Breast epithelium (tissue), 4 donors: ENCODE results near the gene POLR3H. TPM values are rescaled to one million over a fixed set of nuclear protein-coding genes. Genes with fewer than 3 reads are reported as not detected.

ENCODE experiments used
- DNase-seq, 2 donors: peaks; one replicate each; pipeline ENCODE4 v3.0.0-alpha.2; 2019; ENCODE audit warnings: low spot score in 2 of 2
- H3K27ac ChIP-seq, 2 donors: fragments of 200-600 bp; sonication (generic) in 1 of 2; one replicate each; pipeline ENCODE4 v1.5.1; 2016 to 2019; ENCODE audit warnings: mild to moderate bottlenecking in 1 of 2
- H3K27me3 ChIP-seq, 2 donors: fragments of 200-600 bp; sonication (generic) in 1 of 2; one replicate each; pipeline versions ENCODE4 v1.5.1 to v1.6.0; 2017 to 2019; ENCODE audit warnings: control low read depth in 1 of 2, mild to moderate bottlenecking in 1 of 2
- H3K36me3 ChIP-seq: fragments of 200-600 bp; one replicate; pipeline ENCODE4 v1.5.1; 2019
- H3K4me1 ChIP-seq, 2 donors: fragments of 200-600 bp; sonication (generic); one replicate each; pipeline ENCODE4 v1.5.1; 2016 to 2019; ENCODE audit warnings: control low read depth in 1 of 2
- H3K4me3 ChIP-seq, 3 donors: fragments of 200-600 bp; sonication (generic); 1 replicate in 2 of 3; 2 replicates in 1 of 3; pipeline ENCODE4 v1.5.1; 2016 to 2019; ENCODE audit warnings: mild to moderate bottlenecking in 3 of 3, moderate library complexity in 2 of 3
- H3K9me3 ChIP-seq, 2 donors: fragments of 200-600 bp; sonication (generic) in 1 of 2; one replicate each; pipeline ENCODE4 v1.5.1; 2016 to 2019; ENCODE audit warnings: control low read depth in 1 of 2
- CTCF ChIP-seq, 3 donors: fragments of 450-650 bp; IDR thresholded peaks; one replicate each; pipeline ENCODE4 v1.5.1; 2016 to 2017; ENCODE audit warnings: antibody characterized with exemption in 3 of 3, mild to moderate bottlenecking in 3 of 3, moderate library complexity in 3 of 3
- POLR2A ChIP-seq: fragments of 450-650 bp; IDR thresholded peaks from one replicate; pipeline ENCODE4 v1.6.1; 2016; ENCODE audit warnings: antibody characterized with exemption, mild to moderate bottlenecking, moderate library complexity
- POLR2AphosphoS5 ChIP-seq, 3 donors: sonication (generic); formaldehyde crosslinking; IDR thresholded peaks; one replicate each; pipeline ENCODE4 v1.6.1; 2017; ENCODE audit warnings: antibody characterized with exemption in 3 of 3
- intact Hi-C: fragments of 100-400 bp; cut with DNase I; formaldehyde crosslinking; loops from one replicate; pipeline ENCODE4 v1.15.1; 2023; ENCODE audit warnings: low total_unique reads
- total RNA-seq, 3 donors: library from RNA; depleted of rRNA; stranded (reverse); fragments of >200 nt; gene quantifications; one replicate each; pipeline ENCODE4 v1.1.0, GENCODE V29; 2016

The POLR3H gene
- total RNA-seq, 3 donors from 2014 or later = 18.2 to 26.5 (median 20.2) TPM

- no peaks in the 10 kb centered on the region for H3K9me3 ChIP-seq
- H3K4me3 ChIP-seq = no peak overlapping the region
- no peak for DNase-seq
- TF ChIP-seq POLR2A (no peak), POLR2AphosphoS5 (IDR thresholded peaks at IDR 0.05) (no peak), CTCF (IDR thresholded peaks at IDR 0.05) (no peak)
- H3K27me3 ChIP-seq = no peaks in the 10 kb centered on the region
- H3K36me3 ChIP-seq = peaks cover 6% of the 10 kb centered on the region
- peaks cover 0 to 6% of the 10 kb centered on the region in 2 donors for H3K4me1 ChIP-seq
- no peak overlapping the region for H3K27ac ChIP-seq
- intact Hi-C loops = no loop called here
These were observed 12.4 kb downstream of the POLR3H start for GRCh38 chr22:41531715-41532477.

DNA sequence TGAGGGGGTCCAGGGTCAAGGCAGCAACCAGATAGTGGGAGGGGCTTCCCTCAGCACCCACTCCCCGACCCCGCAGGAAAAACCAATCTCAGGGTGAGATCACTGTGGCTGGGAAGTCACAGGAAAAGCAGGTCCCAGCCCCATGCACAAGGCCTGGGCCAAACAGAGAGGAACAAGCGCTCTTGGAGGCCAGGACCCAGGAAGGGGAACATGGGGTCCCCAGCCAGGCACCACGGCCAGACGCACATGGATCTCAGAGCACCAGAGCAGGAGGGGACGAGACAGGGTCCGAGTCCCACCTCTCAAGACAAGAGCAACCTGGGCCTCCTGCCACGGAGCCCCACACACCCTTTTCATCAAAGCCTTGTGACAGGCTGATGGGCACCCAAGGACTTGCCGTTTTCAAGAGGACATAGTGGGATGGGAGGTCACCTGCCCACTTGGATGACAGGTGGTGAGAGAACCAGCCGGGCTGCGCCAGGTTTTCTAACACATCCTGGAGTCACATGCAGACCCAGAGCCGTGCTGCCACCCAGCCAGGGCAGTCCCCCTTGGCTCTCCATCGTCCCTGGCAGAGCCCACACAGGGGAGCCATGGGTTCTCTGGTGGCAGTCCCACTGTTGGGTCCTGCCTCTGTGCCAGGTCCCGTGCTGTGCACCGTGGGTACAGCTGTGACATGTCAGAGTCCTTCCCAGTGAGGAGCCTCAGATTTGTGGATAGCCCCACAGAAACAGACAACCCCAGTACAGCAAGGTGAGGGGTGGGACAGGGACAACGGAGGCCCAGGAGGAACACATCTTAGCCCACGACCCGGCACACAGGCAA lies 13.2 kb downstream of the POLR3H start:
- Histone ChIP-seq H3K36me3 (peaks cover 6% of the 10 kb centered on the region), H3K9me3 (no peaks in the 10 kb centered on the region), H3K4me1 (peaks cover 0 to 6% of the 10 kb centered on the region in 2 donors), H3K27ac (peak overlapping the region in 1 of 2 donors; percentile 30), H3K4me3 (no peak overlapping the region), H3K27me3 (no peaks in the 10 kb centered on the region)
- no peak for DNase-seq
- intact Hi-C loops = no loop called here
- TF ChIP-seq POLR2AphosphoS5 (IDR thresholded peaks at IDR 0.05) (no peak), POLR2A (no peak), CTCF (IDR thresholded peaks at IDR 0.05) (no peak)

DNA sequence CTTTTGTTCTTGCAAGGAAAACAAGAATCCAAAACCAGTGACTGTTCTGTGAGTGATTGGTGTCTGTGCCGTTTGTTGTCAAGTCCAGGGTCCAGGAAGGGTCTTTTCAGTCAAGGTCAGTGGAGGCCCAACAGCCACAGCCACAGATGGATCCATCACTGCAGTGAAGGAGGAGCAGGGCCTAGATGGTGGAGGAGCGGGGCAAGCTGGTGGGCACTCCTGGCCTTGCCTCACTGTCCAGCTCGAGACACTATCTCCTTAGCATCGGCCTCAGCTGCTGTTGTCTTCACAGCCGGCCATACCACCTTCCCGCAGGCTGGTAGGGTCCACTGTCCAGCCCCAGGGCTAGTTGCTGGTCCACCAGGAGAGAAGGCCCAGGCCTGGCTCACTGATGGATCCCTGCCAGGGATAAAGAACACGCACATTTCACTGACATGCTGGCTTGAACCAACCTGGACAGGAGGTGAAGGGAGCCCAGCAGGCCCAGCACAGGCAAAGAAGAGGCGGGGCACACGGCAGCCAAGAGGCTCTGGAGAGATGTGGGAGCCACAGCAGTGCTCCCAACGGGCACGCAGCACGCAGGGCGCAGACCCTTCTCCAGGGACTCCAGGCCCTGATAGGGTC lies 15.2 kb downstream of the POLR3H start:
- Histone ChIP-seq H3K4me3 (no peak overlapping the region), H3K27me3 (no peaks in the 10 kb centered on the region), H3K36me3 (peaks cover 6% of the 10 kb centered on the region), H3K4me1 (peaks cover 5 to 6% of the 10 kb centered on the region in 2 donors), H3K27ac (no peak overlapping the region), H3K9me3 (no peaks in the 10 kb centered on the region)
- intact Hi-C loops = no loop called here
- no peak for DNase-seq
- no peak for TF ChIP-seq POLR2A
- no peak for TF ChIP-seq CTCF (IDR thresholded peaks at IDR 0.05)
- no peak for TF ChIP-seq POLR2AphosphoS5 (IDR thresholded peaks at IDR 0.05)

DNA sequence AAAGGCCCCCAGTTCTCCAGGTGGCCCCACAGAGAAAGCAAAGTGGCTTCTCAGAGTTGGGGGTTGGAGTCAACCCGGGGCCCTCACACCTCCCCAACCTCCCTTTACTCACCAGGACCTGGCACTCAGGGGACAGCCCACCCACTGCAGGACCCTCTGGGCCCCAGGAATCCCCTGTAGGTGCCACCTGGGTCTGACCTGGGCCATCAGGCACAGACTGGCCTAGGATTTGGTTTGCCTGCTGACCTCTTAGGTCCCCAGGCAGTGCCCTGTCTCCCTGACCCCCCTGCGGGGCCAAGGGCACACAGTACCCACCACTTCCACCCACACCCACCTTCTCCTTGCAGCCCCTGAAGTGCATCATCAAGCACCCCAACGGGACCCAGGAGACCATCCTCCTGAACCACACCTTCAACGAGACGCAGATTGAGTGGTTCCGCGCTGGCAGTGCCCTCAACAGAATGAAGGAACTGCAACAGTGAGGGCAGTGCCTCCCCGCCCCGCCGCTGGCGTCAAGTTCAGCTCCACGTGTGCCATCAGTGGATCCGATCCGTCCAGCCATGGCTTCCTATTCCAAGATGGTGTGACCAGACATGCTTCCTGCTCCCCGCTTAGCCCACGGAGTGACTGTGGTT lies 16.0 kb downstream of the POLR3H start:
- Histone ChIP-seq H3K27me3 (no peaks in the 10 kb centered on the region), H3K27ac (peak overlapping the region in 1 of 2 donors; percentile 19), H3K4me1 (peaks cover 4 to 13% of the 10 kb centered on the region in 2 donors), H3K9me3 (no peaks in the 10 kb centered on the region), H3K36me3 (peaks cover 6% of the 10 kb centered on the region), H3K4me3 (no peak overlapping the region)
- intact Hi-C loops = no loop called here
- no peak for DNase-seq
- TF ChIP-seq POLR2AphosphoS5 (IDR thresholded peaks at IDR 0.05) (no peak), POLR2A (no peak), CTCF (IDR thresholded peaks at IDR 0.05) (no peak)
